ENCODE measurements around the gene OTOGL.

Gene OTOGL

GRCh38 chr12:80325167-80325959 is 226.0 kb downstream of the OTOGL start:
- TF ChIP-seq GLIS1 (tag by site-specific recombination; IDR thresholded peaks at IDR 0.05) (peak; percentile 79), ZIC2 (tag by site-specific recombination; IDR thresholded peaks at IDR 0.05) (no peak)
- ChIA-PET POLR2A (no interaction called here), CTCF (interaction anchor here (0.6 to 0.7 kb wide), 2 partner anchors 11 to 53 kb away, joined by 3 read pairs; no protein-coding TSS in a partner anchor)
- H3K4me3 ChIP-seq (ENCODE audit: low read depth, low read length), result no peak overlapping the region
- H3K27ac ChIP-seq (ENCODE audit: extremely low read depth, low read depth, low read length), result no peak overlapping the region
- H3K36me3 ChIP-seq (ENCODE audit: control insufficient read depth in 2 of 2, insufficient read depth in 1 of 2, low read length in 2 of 2), result no peaks in the 10 kb centered on the region
- H3K4me1 ChIP-seq (ENCODE audit: control insufficient read depth, insufficient read depth, low read length), result no peaks in the 10 kb centered on the region
- H3K9me3 ChIP-seq (ENCODE audit: control insufficient read depth, insufficient read depth, low read depth, low read length), result no peaks in the 10 kb centered on the region

GRCh38 chr12:80332827-80333226 is 233.5 kb downstream of the OTOGL start:
- no peak for TF ChIP-seq ZFP37 (tag by site-specific recombination; IDR thresholded peaks at IDR 0.05)
- no peak for TF ChIP-seq ZNF239 (tag by site-specific recombination; IDR thresholded peaks at IDR 0.05)
- TF ChIP-seq AEBP2 (tag by site-specific recombination; IDR thresholded peaks at IDR 0.05; ENCODE audit: borderline replicate concordance), result no peak
- no peak for TF ChIP-seq ZNF140 (tag by site-specific recombination; IDR thresholded peaks at IDR 0.05)
- TF ChIP-seq ZNF214 (tag by site-specific recombination; IDR thresholded peaks at IDR 0.05; ENCODE audit: borderline replicate concordance), result no peak
- no peak for TF ChIP-seq ZNF184 (tag by site-specific recombination; IDR thresholded peaks at IDR 0.05)
- TF ChIP-seq ZNF658 (tag by site-specific recombination; IDR thresholded peaks at IDR 0.05), result no peak
- TF ChIP-seq ZNF473 (tag by site-specific recombination; IDR thresholded peaks at IDR 0.05), result no peak
- TF ChIP-seq ZNF664 (tag by site-specific recombination; IDR thresholded peaks at IDR 0.05), result no peak
- TF ChIP-seq MZF1 (tag by site-specific recombination; IDR thresholded peaks at IDR 0.05; ENCODE audit: borderline replicate concordance), result no peak
- TF ChIP-seq ZNF48 (tag by site-specific recombination; IDR thresholded peaks at IDR 0.05), result no peak
- no peak for TF ChIP-seq EGR2 (tag by site-specific recombination; IDR thresholded peaks at IDR 0.05; ENCODE audit: low read depth)
- no peak for TF ChIP-seq ZNF707 (tag by site-specific recombination; IDR thresholded peaks at IDR 0.05)
- Histone ChIP-seq H3K4me3 (ENCODE audit: low read depth, low read length) (no peak overlapping the region), H3K4me1 (ENCODE audit: control insufficient read depth, insufficient read depth, low read length) (no peaks in the 10 kb centered on the region), H3K36me3 (ENCODE audit: control insufficient read depth in 2 of 2, insufficient read depth in 1 of 2, low read length in 2 of 2) (no peaks in the 10 kb centered on the region), H3K27ac (ENCODE audit: extremely low read depth, low read depth, low read length) (no peak overlapping the region), H3K9me3 (ENCODE audit: control insufficient read depth, insufficient read depth, low read depth, low read length) (no peaks in the 10 kb centered on the region)
- CTCF ChIA-PET, result no interaction called here
- POLR2A ChIA-PET, result no interaction called here

- ChIA-PET POLR2A (no interaction called here), CTCF (interaction anchor here (0.6 kb wide), 1 partner anchor 553 kb away, joined by 3 read pairs; no protein-coding TSS in a partner anchor)
- no peak overlapping the region for H3K27ac ChIP-seq (ENCODE audit: extremely low read depth, low read depth, low read length)
- TF ChIP-seq ZNF140 (tag by site-specific recombination; IDR thresholded peaks at IDR 0.05) (no peak), FEZF1 (tag by site-specific recombination; IDR thresholded peaks at IDR 0.05) (no peak), ZBTB8A (tag by site-specific recombination; IDR thresholded peaks at IDR 0.05) (no peak), ZNF510 (tag by site-specific recombination; IDR thresholded peaks at IDR 0.05; ENCODE audit: insufficient replicate concordance) (no peak), BCL6B (tag by site-specific recombination; IDR thresholded peaks at IDR 0.05) (no peak), ZNF529 (tag by site-specific recombination; IDR thresholded peaks at IDR 0.05; ENCODE audit: insufficient replicate concordance) (no peak)
- H3K4me3 ChIP-seq (ENCODE audit: low read depth, low read length), result no peak overlapping the region
- H3K36me3 ChIP-seq (ENCODE audit: control insufficient read depth in 2 of 2, insufficient read depth in 1 of 2, low read length in 2 of 2), result no peaks in the 10 kb centered on the region
- no peaks in the 10 kb centered on the region for H3K4me1 ChIP-seq (ENCODE audit: control insufficient read depth, insufficient read depth, low read length)
- H3K9me3 ChIP-seq (ENCODE audit: control insufficient read depth, insufficient read depth, low read depth, low read length), result no peaks in the 10 kb centered on the region
Measured at GRCh38 chr12:80352474-80352873, 253.1 kb downstream of the OTOGL start.
